ENCODE measurements around the gene L3HYPDH.

L3HYPDH gene

DNA sequence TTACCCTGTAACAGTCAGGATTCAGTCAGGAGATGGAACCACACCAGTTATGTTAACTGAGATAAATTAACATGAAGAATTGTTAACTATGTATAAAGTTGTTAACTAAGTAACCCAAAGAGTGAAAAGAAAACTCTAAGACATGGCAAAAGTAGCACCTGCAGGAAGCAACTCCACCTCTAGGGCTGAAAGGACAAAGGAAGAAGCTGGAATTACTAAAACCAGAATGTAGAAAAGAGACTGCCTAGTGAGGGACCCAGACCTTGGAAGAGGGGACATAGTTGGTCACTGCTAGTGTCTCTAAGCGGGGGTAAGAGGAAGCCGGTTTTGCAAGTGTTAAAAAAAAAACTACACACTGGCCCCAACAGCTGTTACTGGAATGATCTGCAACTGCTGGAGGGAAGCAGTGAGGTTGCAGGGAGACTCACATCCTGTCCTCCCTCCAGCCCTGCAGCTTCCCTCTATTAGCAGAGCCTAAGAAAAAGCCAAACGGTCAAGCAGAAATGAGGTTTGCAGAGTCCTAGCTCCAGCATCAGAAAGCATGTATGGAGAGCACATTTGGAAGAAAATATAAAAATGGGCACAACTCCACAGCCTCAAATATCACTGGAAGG lies 58.8 kb downstream of the L3HYPDH start:
- DNase-seq (ENCODE audit: low spot score) = no peak

DNA sequence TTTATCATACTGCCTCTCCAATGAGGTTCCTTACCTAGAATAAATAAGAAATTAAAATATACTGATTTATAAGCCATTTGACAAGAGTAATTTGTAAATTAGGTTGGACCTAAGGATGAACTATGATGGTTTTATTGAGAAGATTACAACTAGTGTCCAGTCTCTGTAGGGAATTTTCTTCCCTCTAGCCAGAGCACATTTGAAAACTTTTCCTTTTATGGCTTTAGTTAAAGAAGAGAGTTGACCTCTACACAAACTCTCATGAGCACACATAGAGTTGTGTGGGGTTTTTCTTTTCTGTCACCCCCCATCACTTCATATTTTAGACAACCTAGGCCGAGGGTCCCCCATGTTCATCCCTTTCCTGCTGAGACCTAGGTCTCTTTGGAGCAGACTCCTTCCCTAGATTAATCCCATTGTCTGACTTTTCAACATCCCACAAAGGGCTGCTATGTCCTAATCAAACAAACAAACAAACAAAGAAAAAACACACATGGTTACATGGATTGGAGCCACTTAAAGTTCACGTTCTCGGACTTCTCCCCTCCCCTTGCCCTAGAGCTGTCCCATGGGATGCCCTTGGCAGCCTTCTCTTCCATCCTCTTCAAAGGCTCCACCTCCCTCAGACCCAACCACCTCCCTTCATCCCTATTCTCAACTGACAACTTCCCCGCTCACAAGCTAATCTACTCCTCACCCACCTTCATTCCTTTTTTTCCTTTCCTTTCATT lies 59.7 kb downstream of the L3HYPDH start:
- no peak for DNase-seq (ENCODE audit: low spot score)

All from cerebellar cortex (tissue), 1 donor.